ENCODE results near the gene C10orf143.

The C10orf143 gene

GRCh38 chr10:130043491-130043890, 67.1 kb downstream of the C10orf143 start:
- TF ChIP-seq EZH2phosphoT487 (conservative IDR thresholded peaks at IDR 0.05; ENCODE audit: low read length) (no peak), CTCF (IDR thresholded peaks at IDR 0.05; ENCODE audit: insufficient read depth, low read length, poor library complexity, severe bottlenecking) (no peak)
- no peaks in the 10 kb centered on the region for H3K36me3 ChIP-seq (ENCODE audit: low read length)

GRCh38 chr10:130042381-130042780, 68.2 kb downstream of the C10orf143 start:
- no peaks in the 10 kb centered on the region for H3K27me3 ChIP-seq (ENCODE audit: low read length)
- no peaks in the 10 kb centered on the region for H3K36me3 ChIP-seq (ENCODE audit: low read length)

More at GRCh38 chr10:130043491-130043890, 67.1 kb downstream of the C10orf143 start:
- Histone ChIP-seq H3K9me3 (ENCODE audit: insufficient read depth, low read length) (no peaks in the 10 kb centered on the region), H3K27ac (ENCODE audit: low read depth, low read length) (no peak overlapping the region), H4K20me1 (ENCODE audit: low read depth, low read length) (no peaks in the 10 kb centered on the region), H3K9me2 (replicated peaks; ENCODE audit: insufficient read depth, low read length) (no peaks in the 10 kb centered on the region), H3K79me2 (ENCODE audit: insufficient read depth, low read length) (no peaks in the 10 kb centered on the region), H3K4me3 (ENCODE audit: insufficient read depth, low read length, poor library complexity, severe bottlenecking) (no peak overlapping the region), H3K27me3 (ENCODE audit: low read length) (no peaks in the 10 kb centered on the region), H3F3A (ENCODE audit: insufficient read depth) (no peaks in the 10 kb centered on the region), H3K4me2 (ENCODE audit: low read depth, low read length, poor library complexity, severe bottlenecking) (no peak overlapping the region), H3K9ac (ENCODE audit: low read length) (no peak overlapping the region), H2AFZ (ENCODE audit: low read depth, low read length, severe bottlenecking) (no peak overlapping the region)

GRCh38 chr10:130041451-130042371, 68.9 kb downstream of the C10orf143 start:
- H3K4me3 ChIP-seq (ENCODE audit: insufficient read depth, low read length, poor library complexity, severe bottlenecking), result no peak overlapping the region
- H3F3A ChIP-seq (ENCODE audit: insufficient read depth), result no peaks in the 10 kb centered on the region

More at GRCh38 chr10:130042381-130042780, 68.2 kb downstream of the C10orf143 start:
- Histone ChIP-seq H3K9ac (ENCODE audit: low read length) (no peak overlapping the region), H3K79me2 (ENCODE audit: insufficient read depth, low read length) (no peaks in the 10 kb centered on the region), H2AFZ (ENCODE audit: low read depth, low read length, severe bottlenecking) (no peak overlapping the region), H3K9me2 (replicated peaks; ENCODE audit: insufficient read depth, low read length) (no peaks in the 10 kb centered on the region), H3K4me3 (ENCODE audit: insufficient read depth, low read length, poor library complexity, severe bottlenecking) (no peak overlapping the region), H3K27ac (ENCODE audit: low read depth, low read length) (no peak overlapping the region), H4K20me1 (ENCODE audit: low read depth, low read length) (no peaks in the 10 kb centered on the region), H3K4me2 (ENCODE audit: low read depth, low read length, poor library complexity, severe bottlenecking) (no peak overlapping the region), H3K9me3 (ENCODE audit: insufficient read depth, low read length) (no peaks in the 10 kb centered on the region), H3F3A (ENCODE audit: insufficient read depth) (no peaks in the 10 kb centered on the region)
- TF ChIP-seq EZH2phosphoT487 (conservative IDR thresholded peaks at IDR 0.05; ENCODE audit: low read length) (no peak), CTCF (IDR thresholded peaks at IDR 0.05; ENCODE audit: insufficient read depth, low read length, poor library complexity, severe bottlenecking) (no peak)

More at GRCh38 chr10:130041451-130042371, 68.9 kb downstream of the C10orf143 start:
- no peaks in the 10 kb centered on the region for H3K27me3 ChIP-seq (ENCODE audit: low read length)
- H3K9me2 ChIP-seq (replicated peaks; ENCODE audit: insufficient read depth, low read length), result no peaks in the 10 kb centered on the region
- no peaks in the 10 kb centered on the region for H4K20me1 ChIP-seq (ENCODE audit: low read depth, low read length)
- no peak for TF ChIP-seq EZH2phosphoT487 (conservative IDR thresholded peaks at IDR 0.05; ENCODE audit: low read length)
- no peak for TF ChIP-seq CTCF (IDR thresholded peaks at IDR 0.05; ENCODE audit: insufficient read depth, low read length, poor library complexity, severe bottlenecking)
- no peak overlapping the region for H3K9ac ChIP-seq (ENCODE audit: low read length)
- H3K27ac ChIP-seq (ENCODE audit: low read depth, low read length), result no peak overlapping the region
- H3K79me2 ChIP-seq (ENCODE audit: insufficient read depth, low read length), result no peaks in the 10 kb centered on the region
- no peaks in the 10 kb centered on the region for H3K9me3 ChIP-seq (ENCODE audit: insufficient read depth, low read length)
- H2AFZ ChIP-seq (ENCODE audit: low read depth, low read length, severe bottlenecking), result no peak overlapping the region
- no peak overlapping the region for H3K4me2 ChIP-seq (ENCODE audit: low read depth, low read length, poor library complexity, severe bottlenecking)
- H3K36me3 ChIP-seq (ENCODE audit: low read length), result no peaks in the 10 kb centered on the region
